ENCODE measurements around the gene AFTPH. TPM values are rescaled to one million over a fixed set of nuclear protein-coding genes. Genes with fewer than 3 reads are reported as not detected.

The AFTPH gene
- polyA plus RNA-seq, 1 experiment = 10.9 TPM

GRCh38 chr2:64625299-64626145, 101.4 kb downstream of the AFTPH start:
- peaks cover 1% of the 10 kb centered on the region; the same call in 1 of the 2 replicates for H3K36me3 ChIP-seq (ENCODE audit: control insufficient read depth, insufficient read depth, low read length)
- DNase-seq (ENCODE audit: low read depth) = no peak
- ChIA-PET POLR2A (no interaction called here), CTCF (no interaction called here)
- no peak overlapping the region for H3K4me3 ChIP-seq (ENCODE audit: low read depth, low read length)
- peaks cover 4% of the 10 kb centered on the region for H3K27me3 ChIP-seq (ENCODE audit: control insufficient read depth, insufficient read depth, low read length)
- TF ChIP-seq CTCF (IDR thresholded peaks at IDR 0.05; ENCODE audit: insufficient read depth, low read depth, low read length) = no peak

- no peak for TF ChIP-seq CTCF (IDR thresholded peaks at IDR 0.05; ENCODE audit: insufficient read depth, low read depth, low read length)
- H3K4me3 ChIP-seq (ENCODE audit: low read depth, low read length) = no peak overlapping the region
- peaks cover 4% of the 10 kb centered on the region for H3K27me3 ChIP-seq (ENCODE audit: control insufficient read depth, insufficient read depth, low read length)
- H3K36me3 ChIP-seq (ENCODE audit: control insufficient read depth, insufficient read depth, low read length) = peaks cover 2% of the 10 kb centered on the region
- no peak for DNase-seq (ENCODE audit: low read depth)
- ChIA-PET POLR2A (no interaction called here), CTCF (interaction anchor here (0.6 to 0.9 kb wide), 2 partner anchors 39 to 228 kb away, joined by 3 to 4 read pairs; no protein-coding TSS in a partner anchor)
Measured at GRCh38 chr2:64626146-64626809, 102.2 kb downstream of the AFTPH start.

- CTCF ChIA-PET = interaction anchor here (0.9 kb wide), 1 partner anchor 40 kb away, joined by 3 read pairs; no protein-coding TSS in a partner anchor
- Histone ChIP-seq H3K36me3 (ENCODE audit: control insufficient read depth, insufficient read depth, low read length) (peaks cover 3% of the 10 kb centered on the region), H3K27me3 (ENCODE audit: control insufficient read depth, insufficient read depth, low read length) (peaks cover 4% of the 10 kb centered on the region), H3K4me3 (ENCODE audit: low read depth, low read length) (no peak overlapping the region)
- no peak for DNase-seq (ENCODE audit: low read depth)
- POLR2A ChIA-PET = no interaction called here
- TF ChIP-seq CTCF (IDR thresholded peaks at IDR 0.05; ENCODE audit: insufficient read depth, low read depth, low read length) = no peak
Measured at GRCh38 chr2:64626963-64627760, 103.0 kb downstream of the AFTPH start.

- Histone ChIP-seq H3K4me3 (ENCODE audit: low read depth, low read length) (no peak overlapping the region), H3K36me3 (ENCODE audit: control insufficient read depth, insufficient read depth, low read length) (peaks cover 3% of the 10 kb centered on the region), H3K27me3 (ENCODE audit: control insufficient read depth, insufficient read depth, low read length) (peaks cover 2% of the 10 kb centered on the region)
- no peak for DNase-seq (ENCODE audit: low read depth)
- ChIA-PET CTCF (no interaction called here), POLR2A (no interaction called here)
- no peak for TF ChIP-seq CTCF (IDR thresholded peaks at IDR 0.05; ENCODE audit: insufficient read depth, low read depth, low read length)
Measured at GRCh38 chr2:64627860-64628841, 104.0 kb downstream of the AFTPH start.

All from BJ (cell line).